ENCODE measurements around the gene ACOT7.

Gene ACOT7

DNA sequence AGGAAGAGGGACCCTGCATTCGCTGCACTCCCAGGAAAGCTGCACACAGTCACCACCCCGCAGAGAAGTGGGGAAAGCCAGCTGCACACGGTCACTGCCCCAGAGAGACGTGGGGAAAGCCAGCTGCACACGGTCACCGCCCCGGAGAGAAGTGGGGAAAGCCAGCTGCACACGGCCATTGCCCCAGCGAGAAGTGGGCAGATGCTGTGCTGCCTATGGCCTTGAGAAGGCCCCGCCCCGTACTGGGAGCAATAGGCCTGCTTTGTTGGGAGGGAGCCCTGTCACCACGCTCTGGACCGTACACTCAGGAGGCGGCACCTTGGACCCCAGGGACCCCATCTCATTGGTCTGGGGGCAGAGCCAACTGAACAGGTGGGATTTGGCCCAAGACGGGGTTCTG lies 128.4 kb downstream of the ACOT7 start:
- no peak for TF ChIP-seq CTCF (IDR thresholded peaks at IDR 0.05; ENCODE audit: extremely low read depth, missing control alignments)
- DNase-seq (ENCODE audit: low spot score): no peak

GRCh38 chr1:6263716-6264115 lies 129.9 kb downstream of the ACOT7 start:
- TF ChIP-seq CTCF (IDR thresholded peaks at IDR 0.05; ENCODE audit: extremely low read depth, missing control alignments): no peak
- DNase-seq (ENCODE audit: low spot score): no peak

DNA sequence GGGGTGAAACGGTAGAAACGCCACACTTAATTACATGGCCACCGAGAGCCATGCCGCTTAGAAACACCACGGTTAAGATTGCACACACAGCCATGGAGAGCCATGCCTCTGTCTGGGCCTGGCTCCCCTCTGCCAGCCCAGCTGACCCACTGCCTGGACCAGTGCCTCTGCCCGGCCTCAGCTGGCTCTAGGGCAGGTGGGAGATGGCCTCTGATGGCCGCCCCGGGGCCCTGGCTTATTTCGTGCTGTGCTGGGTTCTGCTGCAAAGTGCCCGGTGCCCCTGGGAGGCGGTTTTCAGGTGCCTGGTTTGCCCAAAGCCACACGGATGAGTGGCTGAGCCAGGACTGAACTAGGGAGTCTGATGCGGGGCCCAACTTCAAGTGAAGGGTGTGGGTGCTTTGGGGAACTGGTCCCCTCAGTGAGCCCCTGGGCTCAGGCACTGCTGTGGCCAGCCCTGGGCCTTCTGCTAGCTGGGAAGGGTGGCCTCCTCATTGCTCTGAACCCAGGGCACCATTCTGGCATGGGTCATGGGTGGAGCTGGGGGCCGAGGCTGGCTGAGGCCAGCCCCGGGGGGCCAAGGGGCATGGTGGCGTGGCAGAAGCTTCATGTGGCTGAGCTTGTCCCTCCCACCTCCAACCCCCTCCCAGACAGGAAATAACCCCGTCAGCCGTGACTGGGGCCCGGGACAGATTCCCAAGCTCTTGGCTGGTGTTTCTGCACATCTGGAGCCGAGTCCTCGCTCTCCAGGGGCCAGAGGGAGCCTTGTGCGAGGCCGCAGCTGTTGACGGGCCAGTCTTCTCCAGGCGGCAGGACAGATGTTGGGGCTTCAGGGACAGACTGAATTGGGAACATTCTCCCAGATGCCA lies 130.8 kb downstream of the ACOT7 start:
- no peak for TF ChIP-seq CTCF (IDR thresholded peaks at IDR 0.05; ENCODE audit: extremely low read depth, missing control alignments)
- no peak for DNase-seq (ENCODE audit: low spot score)

DNA sequence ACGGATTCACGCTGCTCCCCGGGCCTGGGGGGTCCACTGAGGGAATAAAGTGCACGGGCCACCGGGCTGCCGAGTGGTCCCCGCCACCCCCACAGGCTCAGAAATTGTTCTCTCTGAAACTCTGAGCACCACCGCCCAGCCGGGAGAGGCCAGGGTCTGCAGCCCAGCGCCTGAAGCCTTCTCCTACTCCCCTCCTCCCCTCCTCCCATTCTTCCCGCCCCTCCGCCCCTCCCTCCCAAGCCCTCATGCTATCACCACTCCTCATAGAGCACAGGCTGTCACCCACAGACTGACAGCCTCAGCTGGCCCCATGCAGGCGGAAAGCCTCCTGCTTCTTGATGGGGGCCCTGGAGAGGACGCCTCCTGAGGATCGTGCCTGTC lies 132.0 kb downstream of the ACOT7 start:
- no peak for TF ChIP-seq CTCF (IDR thresholded peaks at IDR 0.05; ENCODE audit: extremely low read depth, missing control alignments)
- no peak for DNase-seq (ENCODE audit: low spot score)

DNA sequence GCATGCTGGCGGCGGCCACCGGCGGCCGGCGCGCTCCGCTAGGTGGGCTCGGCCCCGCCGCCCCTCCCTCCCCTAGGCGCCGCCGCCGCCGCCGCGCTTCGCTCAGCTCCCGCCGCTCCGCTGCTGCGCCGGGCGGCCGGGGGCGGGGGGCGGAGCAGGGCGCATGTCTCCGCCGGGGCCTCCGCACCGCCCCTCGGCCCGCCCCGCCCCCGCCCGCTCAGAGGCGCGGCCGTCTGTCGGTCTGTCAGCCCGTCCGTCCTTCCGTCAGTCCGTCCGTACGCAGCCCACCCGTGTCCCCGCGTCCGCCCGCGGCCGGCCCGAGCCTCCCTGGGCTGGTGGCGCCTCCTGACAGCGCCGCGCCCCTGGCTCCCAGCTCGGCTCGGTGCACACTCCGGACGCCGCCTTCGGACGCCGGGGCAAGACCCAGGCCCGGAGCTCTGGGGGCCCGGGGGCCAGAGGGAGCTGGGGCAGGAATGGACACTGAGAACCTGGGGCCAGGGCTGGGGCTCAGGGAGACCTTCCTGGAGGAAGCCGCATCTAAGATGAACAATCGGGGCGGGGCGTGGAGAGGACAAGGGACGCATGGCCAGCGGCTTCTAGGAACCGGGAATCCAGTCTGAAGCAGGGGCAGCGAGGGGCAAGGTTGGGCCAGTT lies 132.5 kb downstream of the ACOT7 start, which contains the start of gene GPR153:
TSS of gene GPR153 (minus strand) at position 138 of the 654 bp plus-strand sequence. CDS start 6,193 bp downstream, outside the sequence.
- TF ChIP-seq CTCF (IDR thresholded peaks at IDR 0.05; ENCODE audit: extremely low read depth, missing control alignments): no peak
- peak; percentile 90 for DNase-seq (ENCODE audit: low spot score)

- no peak for TF ChIP-seq CTCF (IDR thresholded peaks at IDR 0.05; ENCODE audit: extremely low read depth, missing control alignments)
- peak; percentile 77 for DNase-seq (ENCODE audit: low spot score)
Measured at GRCh38 chr1:6260433-6260934, 133.1 kb downstream of the ACOT7 start.

All from GM20000 (cell line).